GM12873 (cell line): ENCODE data around the gene PINK1.

Source experiments
- CTCF ChIP-seq: IDR thresholded peaks from 2 replicates; pipeline ENCODE4 v1.5.1; 2012; ENCODE audit warnings: low read depth, mild to moderate bottlenecking, moderate library complexity, low read length, control low read depth; ENCODE audit not compliant: insufficient read depth; ENCODE audit errors: missing control alignments

PINK1 gene

GRCh38 chr1:20683614-20684013 is 50.4 kb downstream of the PINK1 start:
- TF ChIP-seq CTCF: no peak

GRCh38 chr1:20684050-20684620 is 50.9 kb downstream of the PINK1 start:
- no peak for TF ChIP-seq CTCF

- TF ChIP-seq CTCF: no peak
Observed at GRCh38 chr1:20684651-20685050, 51.4 kb downstream of the PINK1 start.

GRCh38 chr1:20685099-20685662 is 51.9 kb downstream of the PINK1 start:
- no peak for TF ChIP-seq CTCF

GRCh38 chr1:20685741-20686140 is 52.5 kb downstream of the PINK1 start:
- TF ChIP-seq CTCF: no peak

GRCh38 chr1:20686883-20687725 is 53.8 kb downstream of the PINK1 start:
- no peak for TF ChIP-seq CTCF

- no peak for TF ChIP-seq CTCF
Observed at GRCh38 chr1:20689645-20690056, 56.4 kb downstream of the PINK1 start.
